22Rv1 (cell line): ENCODE results near the gene ITPR1.

Source experiments
- H3K27ac ChIP-seq: fragments of 450-650 bp; 2 replicates; pipeline ENCODE4 v1.5.1; 2017
- ZFX ChIP-seq: fragments of 450-650 bp; IDR thresholded peaks from 2 replicates; pipeline ENCODE4 v1.6.1; 2017; ENCODE audit warnings: antibody characterized with exemption, borderline replicate concordance
- TF ChIP-seq, protein P1 (sequence below): fragments of 450-650 bp; IDR thresholded peaks from 2 replicates; pipeline ENCODE4 v1.5.1; 2017; ENCODE audit warnings: mild to moderate bottlenecking

The ITPR1 gene

DNA sequence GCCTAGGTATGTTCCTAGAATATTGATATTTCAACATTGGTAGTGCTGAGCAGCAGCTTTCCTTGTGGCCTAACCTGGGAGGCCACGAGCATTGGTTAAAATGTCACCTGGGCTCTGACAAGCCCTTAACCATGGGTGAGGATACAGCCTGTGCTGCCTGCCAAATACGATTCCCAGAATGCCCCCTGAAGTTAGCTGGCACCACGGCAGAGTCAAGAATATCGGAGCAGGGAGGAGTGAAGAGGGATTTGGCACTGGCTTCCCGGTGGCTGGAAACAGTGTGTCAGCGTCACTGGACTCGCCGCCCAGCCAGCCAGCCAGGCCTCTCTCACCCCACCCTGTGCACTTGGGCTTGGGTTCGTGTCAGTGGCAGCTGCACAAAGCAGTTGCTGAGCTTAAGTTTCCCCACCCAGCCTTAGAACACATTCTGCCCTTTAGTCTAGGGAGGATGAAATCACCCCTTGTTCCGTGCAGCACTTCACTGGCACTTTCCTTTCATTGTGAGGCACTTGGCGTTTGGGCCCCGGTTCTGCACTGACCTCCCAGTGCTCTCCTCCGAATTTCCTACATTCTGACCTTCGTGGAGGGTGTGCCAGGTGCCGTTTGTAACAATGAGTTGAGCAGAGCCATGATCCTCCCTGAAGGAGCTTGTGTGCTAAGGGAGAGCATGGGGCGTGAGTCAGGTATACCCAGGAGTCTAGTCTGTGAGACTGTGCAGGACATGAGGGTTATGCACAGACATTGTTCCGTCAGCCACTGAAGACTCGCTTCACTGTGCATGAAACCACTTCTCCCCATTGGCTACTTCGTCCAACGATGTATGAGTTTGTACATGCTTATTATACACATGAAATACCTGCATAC lies 333.3 kb downstream of the ITPR1 start:
- TF ChIP-seq, protein P1, sequence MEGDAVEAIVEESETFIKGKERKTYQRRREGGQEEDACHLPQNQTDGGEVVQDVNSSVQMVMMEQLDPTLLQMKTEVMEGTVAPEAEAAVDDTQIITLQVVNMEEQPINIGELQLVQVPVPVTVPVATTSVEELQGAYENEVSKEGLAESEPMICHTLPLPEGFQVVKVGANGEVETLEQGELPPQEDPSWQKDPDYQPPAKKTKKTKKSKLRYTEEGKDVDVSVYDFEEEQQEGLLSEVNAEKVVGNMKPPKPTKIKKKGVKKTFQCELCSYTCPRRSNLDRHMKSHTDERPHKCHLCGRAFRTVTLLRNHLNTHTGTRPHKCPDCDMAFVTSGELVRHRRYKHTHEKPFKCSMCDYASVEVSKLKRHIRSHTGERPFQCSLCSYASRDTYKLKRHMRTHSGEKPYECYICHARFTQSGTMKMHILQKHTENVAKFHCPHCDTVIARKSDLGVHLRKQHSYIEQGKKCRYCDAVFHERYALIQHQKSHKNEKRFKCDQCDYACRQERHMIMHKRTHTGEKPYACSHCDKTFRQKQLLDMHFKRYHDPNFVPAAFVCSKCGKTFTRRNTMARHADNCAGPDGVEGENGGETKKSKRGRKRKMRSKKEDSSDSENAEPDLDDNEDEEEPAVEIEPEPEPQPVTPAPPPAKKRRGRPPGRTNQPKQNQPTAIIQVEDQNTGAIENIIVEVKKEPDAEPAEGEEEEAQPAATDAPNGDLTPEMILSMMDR, result no peak
- no peak for TF ChIP-seq ZFX
- no peak overlapping the region for H3K27ac ChIP-seq

- TF ChIP-seq, protein P1, result no peak
- no peak for TF ChIP-seq ZFX
- no peak overlapping the region for H3K27ac ChIP-seq
These were observed 334.6 kb downstream of the ITPR1 start for GRCh38 chr3:4827767-4828166.

GRCh38 chr3:4828279-4829030 lies 335.3 kb downstream of the ITPR1 start:
- H3K27ac ChIP-seq, result no peak overlapping the region
- TF ChIP-seq, protein P1, result no peak

DNA sequence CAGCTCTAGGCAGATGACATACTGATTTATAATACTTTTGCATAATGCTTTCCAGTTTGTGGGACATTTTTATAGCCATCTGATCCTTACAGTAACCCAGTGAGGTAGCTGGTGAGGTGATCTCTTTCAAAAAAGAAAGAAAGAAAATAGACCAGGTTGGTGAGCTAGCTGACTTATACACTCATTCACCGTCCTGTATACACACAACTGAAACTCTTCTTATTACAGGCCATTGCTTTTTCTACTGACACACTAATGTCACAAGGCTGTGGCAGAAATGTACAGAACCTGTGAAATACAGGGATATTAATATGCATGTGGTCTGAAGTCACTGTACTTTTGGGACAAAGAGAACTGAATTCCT lies 335.9 kb downstream of the ITPR1 start:
- H3K27ac ChIP-seq, result no peak overlapping the region
- TF ChIP-seq, protein P1, result no peak
- no peak for TF ChIP-seq ZFX

- no peak for TF ChIP-seq ZFX
- TF ChIP-seq, protein P1, result no peak
- H3K27ac ChIP-seq, result no peak overlapping the region
These were observed 337.4 kb downstream of the ITPR1 start for GRCh38 chr3:4830586-4830914.

GRCh38 chr3:4831580-4831950 lies 338.4 kb downstream of the ITPR1 start:
- H3K27ac ChIP-seq, result no peak overlapping the region
- no peak for TF ChIP-seq ZFX
- TF ChIP-seq, protein P1, result no peak

DNA sequence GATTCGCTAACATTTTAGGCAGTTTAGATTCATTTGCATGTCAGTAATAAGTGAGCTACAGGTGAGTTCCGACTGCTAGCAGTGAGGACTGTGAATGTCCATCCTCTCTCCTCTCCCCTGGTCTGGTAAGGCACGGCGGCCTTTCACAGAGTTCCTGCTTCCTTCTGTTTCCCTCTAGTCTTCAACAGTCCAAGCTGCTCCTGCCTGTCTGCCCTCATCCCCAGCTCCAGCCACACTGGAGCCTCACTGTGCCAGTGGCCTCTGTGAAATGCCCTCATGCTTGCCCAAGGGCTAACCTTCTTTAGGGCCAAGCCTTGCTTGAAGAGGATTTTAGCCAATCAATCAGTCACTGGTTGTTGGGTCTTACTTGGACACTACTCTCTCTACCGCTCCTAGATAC lies 340.3 kb downstream of the ITPR1 start:
- no peak overlapping the region for H3K27ac ChIP-seq
- TF ChIP-seq, protein P1, result no peak
- no peak for TF ChIP-seq ZFX
